Measurements from ENCODE around the gene TRIM45. TPM values are rescaled to one million over a fixed set of nuclear protein-coding genes. Genes with fewer than 3 reads are reported as not detected.

The TRIM45 gene
- total RNA-seq: 1.2 and 2.2 TPM in 2 replicates

GRCh38 chr1:117121589-117122329 is at the start of gene TRIM45:
TSS of gene TRIM45 (minus strand) at chr1:117121749. CDS start at chr1:117121201, 548 bp downstream.

Other genes with a start within 250 kb of the TRIM45 start
- gene PTGFRN, start 211.8 kb downstream of the TRIM45 start, total RNA-seq: 94.3 and 96.2 TPM in 2 replicates
- 0.26 and 0.31 TPM in 2 replicates for gene CD101, start 120.0 kb downstream of the TRIM45 start, total RNA-seq
- gene TTF2, start 61.4 kb downstream of the TRIM45 start, total RNA-seq: 8.4 and 13.6 TPM in 2 replicates
- not detected in 2 replicates for gene VTCN1, start 89.2 kb upstream of the TRIM45 start, total RNA-seq
- gene MAN1A2, start 245.7 kb upstream of the TRIM45 start, total RNA-seq: 58.2 and 74.9 TPM in 2 replicates